Transverse colon (tissue), 4 donors: ENCODE data around the gene CCDC34. TPM values are rescaled to one million over a fixed set of nuclear protein-coding genes. Genes with fewer than 3 reads are reported as not detected.

Experiments used
- DNase-seq: peaks from one replicate; pipeline ENCODE4 v3.0.0-alpha.2; 2019
- H3K27ac ChIP-seq, 4 donors: fragments of 200-600 bp; sonication (generic); 2 replicates each; pipeline ENCODE4 v1.5.1; 2016 to 2018; ENCODE audit warnings: inconsistent platforms in 4 of 4
- H3K27me3 ChIP-seq: fragments of 200-600 bp; sonication (generic); 2 replicates; pipeline ENCODE4 v1.5.1; 2017; ENCODE audit warnings: inconsistent platforms
- H3K36me3 ChIP-seq, 4 donors: fragments of 200-600 bp; sonication (generic); 2 replicates each; pipeline ENCODE4 v1.5.1; 2017 to 2019; ENCODE audit warnings: inconsistent platforms in 4 of 4
- H3K4me1 ChIP-seq, 4 donors: fragments of 200-600 bp; sonication (generic); 2 replicates each; pipeline ENCODE4 v1.5.1; 2017 to 2020; ENCODE audit warnings: inconsistent platforms in 4 of 4
- H3K4me3 ChIP-seq, 4 donors: fragments of 200-600 bp; sonication (generic); 1 replicate in 1 of 4; 2 replicates in 3 of 4; pipeline versions ENCODE4 v1.5.1 to v1.6.1; 2017 to 2019; ENCODE audit warnings: inconsistent platforms in 4 of 4
- H3K9me3 ChIP-seq, 2 donors: fragments of 200-600 bp; sonication (generic); 2 replicates each; pipeline ENCODE4 v1.5.1; 2017 to 2019; ENCODE audit warnings: inconsistent platforms in 2 of 2
- EP300 ChIP-seq: sonication (generic); formaldehyde crosslinking; IDR thresholded peaks from one replicate; pipeline ENCODE4 v1.6.1; 2017; ENCODE audit warnings: antibody characterized with exemption, low read depth
- POLR2A ChIP-seq: fragments of 450-650 bp; IDR thresholded peaks from one replicate; pipeline ENCODE4 v1.6.1; 2016; ENCODE audit warnings: antibody characterized with exemption, mild to moderate bottlenecking, moderate library complexity
- POLR2AphosphoS5 ChIP-seq, 3 donors: sonication (generic); formaldehyde crosslinking; IDR thresholded peaks; one replicate each; pipeline ENCODE4 v1.6.1; 2016; ENCODE audit warnings: antibody characterized with exemption in 3 of 3
- WGBS, 2 donors: methylation state at CpG; one replicate each; pipeline ENCODE4 v1.1.5; 2018; ENCODE audit warnings: low coverage in 1 of 2; 5-methylcytosine and 5-hydroxymethylcytosine counted together
- in situ Hi-C, 4 donors: fragments of 200-750 bp; cut with MboI; loops; one replicate each; pipeline versions ENCODE4 v1.15.0 to v1.15.1; 2017; ENCODE audit warnings: low sequenced_read_pairs in 3 of 4, low pct_ligation_motif_present in 1 of 4, low pct_unique_long_range_greater_than_20kb in 1 of 4
- intact Hi-C: fragments of 100-400 bp; cut with DNase I; formaldehyde crosslinking; loops from one replicate; pipeline ENCODE4 v1.15.1; 2023; ENCODE audit warnings: low total_unique reads
- total RNA-seq, 4 donors: library from RNA; depleted of rRNA; stranded (reverse); fragments of >200 nt; gene quantifications; one replicate each; pipeline ENCODE4 v1.1.0, GENCODE V29; 2016
- TF ChIP-seq, protein P1 (sequence below), 5 experiments: fragments of 200-600 bp in 3 of 5; fragments of 450-650 bp in 2 of 5; sonication (generic) in 3 of 5; IDR thresholded peaks; 1 replicate in 2 of 5; 2 replicates in 3 of 5; pipeline ENCODE4 v1.5.1; 2016 to 2017; ENCODE audit warnings: antibody characterized with exemption in 5 of 5, inconsistent platforms in 3 of 5, mild to moderate bottlenecking in 2 of 5, moderate library complexity in 1 of 5

The CCDC34 gene
- total RNA-seq, 4 donors from 2014 or later: 0.40 to 6.8 (median 5.6) TPM; not detected in 1

- TF ChIP-seq, protein P1, sequence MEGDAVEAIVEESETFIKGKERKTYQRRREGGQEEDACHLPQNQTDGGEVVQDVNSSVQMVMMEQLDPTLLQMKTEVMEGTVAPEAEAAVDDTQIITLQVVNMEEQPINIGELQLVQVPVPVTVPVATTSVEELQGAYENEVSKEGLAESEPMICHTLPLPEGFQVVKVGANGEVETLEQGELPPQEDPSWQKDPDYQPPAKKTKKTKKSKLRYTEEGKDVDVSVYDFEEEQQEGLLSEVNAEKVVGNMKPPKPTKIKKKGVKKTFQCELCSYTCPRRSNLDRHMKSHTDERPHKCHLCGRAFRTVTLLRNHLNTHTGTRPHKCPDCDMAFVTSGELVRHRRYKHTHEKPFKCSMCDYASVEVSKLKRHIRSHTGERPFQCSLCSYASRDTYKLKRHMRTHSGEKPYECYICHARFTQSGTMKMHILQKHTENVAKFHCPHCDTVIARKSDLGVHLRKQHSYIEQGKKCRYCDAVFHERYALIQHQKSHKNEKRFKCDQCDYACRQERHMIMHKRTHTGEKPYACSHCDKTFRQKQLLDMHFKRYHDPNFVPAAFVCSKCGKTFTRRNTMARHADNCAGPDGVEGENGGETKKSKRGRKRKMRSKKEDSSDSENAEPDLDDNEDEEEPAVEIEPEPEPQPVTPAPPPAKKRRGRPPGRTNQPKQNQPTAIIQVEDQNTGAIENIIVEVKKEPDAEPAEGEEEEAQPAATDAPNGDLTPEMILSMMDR (IDR thresholded peaks at IDR 0.05): no peak
- TF ChIP-seq POLR2A: no peak
- no peak for TF ChIP-seq POLR2AphosphoS5 (IDR thresholded peaks at IDR 0.05)
- TF ChIP-seq EP300: no peak
- 42 to 54% methylated on average over 5 to 8 of the region's 8 CpGs for WGBS, 2 donors
- Histone ChIP-seq H3K27me3 (no peaks in the 10 kb centered on the region), H3K9me3 (no peaks in the 10 kb centered on the region), H3K36me3 (no peaks in the 10 kb centered on the region), H3K27ac (peak overlapping the region; percentile 46 to 73 (median 68)), H3K4me1 (peaks cover 3 to 29% (median 12%) of the 10 kb centered on the region in 4 donors), H3K4me3 (peak overlapping the region in 1 of 4 donors; percentile 76)
- intact Hi-C loops (no loop called here), in situ Hi-C loops (loop anchor here in 1 of 4 donors (25.0 kb wide), 1 partner anchor 100 kb away; the partner anchor contains the start of gene LGR4)
- DNase-seq: no peak
These were observed 1.2 kb downstream of the CCDC34 start for GRCh38 chr11:27361649-27362431.

DNA sequence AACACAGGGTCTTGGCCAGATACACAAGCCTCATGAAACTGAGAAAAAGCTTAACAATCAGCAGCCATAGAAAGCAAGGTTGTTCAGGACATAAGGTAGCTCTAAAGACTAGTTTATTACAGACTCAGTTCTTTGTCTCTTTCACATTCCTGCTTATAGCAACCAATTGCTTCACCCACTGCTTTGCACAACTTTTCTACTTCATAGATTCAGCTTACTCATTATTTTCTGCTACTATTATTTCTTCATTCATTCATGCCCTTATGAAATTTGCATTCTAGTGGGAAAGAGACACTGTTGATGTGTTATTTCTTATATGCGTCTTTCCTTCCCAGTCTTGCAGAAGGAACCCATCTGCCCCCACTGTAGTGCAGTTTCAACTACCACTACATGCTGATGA, 4.7 kb downstream of the CCDC34 start:
- WGBS, 2 donors: 90 to 93% methylated on average over 1 of the region's 1 CpG
- no peak overlapping the region for H3K27ac ChIP-seq
- DNase-seq: no peak
- intact Hi-C loops: no loop called here
- no peak for TF ChIP-seq POLR2A
- TF ChIP-seq POLR2AphosphoS5 (IDR thresholded peaks at IDR 0.05): no peak
- TF ChIP-seq, protein P1 (IDR thresholded peaks at IDR 0.05): no peak
- no peak for TF ChIP-seq EP300
- H3K27me3 ChIP-seq: no peaks in the 10 kb centered on the region
- in situ Hi-C loops: loop anchor here in 1 of 4 donors (25.0 kb wide), 1 partner anchor 104 kb away; the partner anchor contains the start of gene LGR4
- H3K36me3 ChIP-seq: no peaks in the 10 kb centered on the region
- peaks cover 3 to 36% (median 17%) of the 10 kb centered on the region in 4 donors for H3K4me1 ChIP-seq
- no peaks in the 10 kb centered on the region for H3K9me3 ChIP-seq
- no peak overlapping the region for H3K4me3 ChIP-seq

- 65 to 68% methylated on average over 4 of the region's 4 CpGs for WGBS, 2 donors
- Histone ChIP-seq H3K9me3 (no peaks in the 10 kb centered on the region), H3K36me3 (no peaks in the 10 kb centered on the region), H3K27ac (no peak overlapping the region), H3K27me3 (no peaks in the 10 kb centered on the region), H3K4me3 (no peak overlapping the region), H3K4me1 (peaks cover 0 to 31% (median 14%) of the 10 kb centered on the region in 4 donors)
- TF ChIP-seq, protein P1 (IDR thresholded peaks at IDR 0.05): no peak
- no peak for TF ChIP-seq POLR2AphosphoS5 (IDR thresholded peaks at IDR 0.05)
- TF ChIP-seq POLR2A: no peak
- TF ChIP-seq EP300: no peak
- in situ Hi-C loops (loop anchor here in 1 of 4 donors (25.0 kb wide), 1 partner anchor 105 kb away; the partner anchor contains the start of gene LGR4), intact Hi-C loops (no loop called here)
- DNase-seq: peak; percentile 23
These were observed 5.8 kb downstream of the CCDC34 start for GRCh38 chr11:27357250-27357649.

DNA sequence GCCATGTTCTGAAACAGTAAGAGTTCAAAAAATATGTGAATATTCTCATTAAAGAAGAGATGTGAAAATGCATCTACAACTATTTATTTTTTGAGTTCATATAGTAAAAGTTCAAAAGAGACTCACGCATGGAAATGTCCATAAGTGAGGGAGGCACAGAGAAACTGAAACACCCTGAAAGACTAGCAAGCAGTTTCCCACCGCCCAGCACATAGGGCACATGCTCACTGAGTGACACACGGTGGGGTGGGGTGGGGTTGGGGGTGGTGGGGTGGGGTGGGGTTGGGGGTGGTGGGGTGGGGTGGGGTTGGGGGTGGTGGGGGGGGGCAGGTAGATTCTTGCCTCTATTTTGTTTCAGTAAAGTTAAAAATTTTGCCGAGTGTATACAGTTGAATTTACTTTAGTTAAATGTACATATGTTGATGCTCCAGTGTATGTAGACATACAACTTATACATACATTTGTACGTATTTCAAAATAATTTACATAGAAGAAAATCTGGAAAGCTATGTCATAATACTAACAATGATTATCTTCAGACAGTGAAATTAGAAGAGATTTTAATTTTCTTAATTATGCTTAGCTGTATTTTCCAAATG, 6.3 kb downstream of the CCDC34 start:
- Histone ChIP-seq H3K4me1 (peaks cover 0 to 26% (median 10%) of the 10 kb centered on the region in 4 donors), H3K27me3 (no peaks in the 10 kb centered on the region), H3K27ac (no peak overlapping the region), H3K4me3 (no peak overlapping the region), H3K9me3 (no peaks in the 10 kb centered on the region), H3K36me3 (no peaks in the 10 kb centered on the region)
- intact Hi-C loops: no loop called here
- TF ChIP-seq EP300 (no peak), POLR2AphosphoS5 (IDR thresholded peaks at IDR 0.05) (no peak), POLR2A (no peak)
- TF ChIP-seq, protein P1 (IDR thresholded peaks at IDR 0.05): no peak
- no peak for DNase-seq
- in situ Hi-C loops: loop anchor here in 1 of 4 donors (25.0 kb wide), 1 partner anchor 106 kb away; the partner anchor contains the start of gene LGR4
- WGBS, 2 donors: 62 to 65% methylated on average over 4 to 5 of the region's 5 CpGs
